Epithelial cell of prostate (primary cell): ENCODE data around the gene SH3BP2.
A peak's percentile ranks its signal among the peaks of the same experiment; 100 is the strongest.

Experiments
- DNase-seq: peaks from one replicate; pipeline ENCODE4 v3.0.0-alpha.2; 2011; ENCODE audit warnings: low read depth, low spot score
- H3K27ac ChIP-seq: fragments of 450-650 bp; 2 replicates; pipeline ENCODE4 v1.5.1; 2017; ENCODE audit warnings: mild to moderate bottlenecking

Gene SH3BP2

DNA sequence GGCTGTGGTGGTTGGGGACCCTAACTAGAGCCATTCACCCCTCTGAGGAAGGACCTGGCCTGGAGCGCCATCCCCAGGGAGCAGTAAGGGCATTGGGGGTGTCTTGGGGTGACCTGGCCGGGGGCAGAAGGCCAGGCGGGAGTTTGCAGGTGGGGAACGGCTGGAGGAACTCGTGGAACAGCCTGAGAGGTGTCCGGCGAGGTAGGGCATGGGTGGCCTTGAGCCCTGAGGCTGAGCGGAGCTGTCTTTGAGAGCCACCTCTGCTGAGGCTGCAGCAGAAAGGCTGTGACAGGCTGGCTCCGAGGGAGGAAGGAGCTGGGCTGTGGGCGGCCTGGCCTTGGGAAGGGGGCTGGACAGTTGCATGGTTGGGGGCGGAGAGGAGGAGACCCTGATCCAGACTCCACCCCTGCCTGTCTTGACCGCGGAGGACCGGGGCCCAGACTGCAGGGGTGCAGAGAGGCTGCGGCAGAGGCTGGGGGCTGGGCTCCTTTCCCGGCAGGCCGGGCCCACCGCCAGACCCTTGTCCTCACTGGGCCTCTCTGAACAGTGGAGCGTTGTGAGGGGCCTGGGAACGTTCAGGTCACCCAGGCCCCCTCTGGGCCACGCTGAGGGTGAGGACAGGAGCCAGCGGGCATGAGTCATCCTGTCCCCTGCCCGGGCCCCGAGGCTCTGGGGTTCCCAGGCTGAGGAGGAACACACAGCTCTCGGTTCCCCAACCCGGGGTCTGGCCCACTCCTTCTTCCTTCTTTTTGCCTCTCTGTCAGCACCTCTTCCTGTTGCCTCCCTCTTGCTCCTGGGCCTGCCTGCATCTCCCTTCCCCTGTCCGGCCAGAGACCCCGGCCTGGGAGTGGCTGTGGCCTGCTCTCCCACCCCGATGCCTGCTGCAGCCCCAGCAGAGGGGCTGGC lies 8.1 kb downstream of the SH3BP2 start:
- DNase-seq, result no peak
- peak overlapping the region; percentile 83 for H3K27ac ChIP-seq

DNA sequence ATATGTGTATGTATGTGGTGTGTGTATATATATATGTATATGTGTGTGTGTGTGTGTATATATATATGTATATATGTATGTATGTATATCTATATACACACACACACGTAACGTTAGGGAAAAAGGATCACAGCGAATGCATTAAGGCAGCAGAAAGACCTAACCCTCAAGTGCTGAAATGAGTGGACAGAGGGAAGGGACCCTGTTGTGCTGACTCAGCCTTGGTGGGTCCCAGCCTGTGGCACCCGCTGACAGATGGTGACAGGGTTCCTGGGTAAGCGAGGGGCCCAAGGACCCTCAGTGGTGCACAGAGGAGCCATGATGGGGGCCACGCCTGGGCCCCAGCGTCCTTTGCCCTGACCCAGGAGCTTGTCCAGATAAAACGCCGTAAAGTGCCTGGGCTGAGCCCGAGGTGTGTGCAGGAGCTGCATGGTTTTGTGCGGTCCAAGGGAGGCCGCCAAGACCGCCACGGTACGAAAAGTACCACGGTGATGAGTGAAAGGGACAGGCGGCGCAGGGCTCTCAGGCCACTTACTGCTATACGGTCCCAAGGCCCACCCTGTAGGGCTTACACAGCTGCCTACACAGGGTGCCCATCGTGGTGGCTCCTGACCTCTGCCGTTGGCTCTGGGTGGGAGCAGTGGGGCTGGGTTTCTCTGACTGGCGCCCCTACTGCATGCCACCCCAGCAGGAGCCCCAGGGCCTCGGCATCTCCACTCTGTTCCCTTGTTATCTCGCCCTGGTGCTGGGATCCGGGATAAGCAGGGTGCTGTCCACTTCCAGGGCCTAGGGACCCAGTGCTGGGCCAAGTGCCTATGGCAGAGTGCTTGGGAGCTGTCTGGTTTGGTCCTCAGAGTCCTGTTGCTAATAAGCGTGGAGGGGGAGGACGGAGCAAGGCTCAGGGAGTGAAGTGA lies 10.0 kb downstream of the SH3BP2 start:
- peak overlapping the region; percentile 44 for H3K27ac ChIP-seq

GRCh38 chr4:2803624-2804448 lies 11.0 kb downstream of the SH3BP2 start:
- DNase-seq, result peak; percentile 31
- H3K27ac ChIP-seq, result peak overlapping the region; percentile 44

More for the DNA sequence above, 10.0 kb downstream of the SH3BP2 start:
- no peak for DNase-seq

DNA sequence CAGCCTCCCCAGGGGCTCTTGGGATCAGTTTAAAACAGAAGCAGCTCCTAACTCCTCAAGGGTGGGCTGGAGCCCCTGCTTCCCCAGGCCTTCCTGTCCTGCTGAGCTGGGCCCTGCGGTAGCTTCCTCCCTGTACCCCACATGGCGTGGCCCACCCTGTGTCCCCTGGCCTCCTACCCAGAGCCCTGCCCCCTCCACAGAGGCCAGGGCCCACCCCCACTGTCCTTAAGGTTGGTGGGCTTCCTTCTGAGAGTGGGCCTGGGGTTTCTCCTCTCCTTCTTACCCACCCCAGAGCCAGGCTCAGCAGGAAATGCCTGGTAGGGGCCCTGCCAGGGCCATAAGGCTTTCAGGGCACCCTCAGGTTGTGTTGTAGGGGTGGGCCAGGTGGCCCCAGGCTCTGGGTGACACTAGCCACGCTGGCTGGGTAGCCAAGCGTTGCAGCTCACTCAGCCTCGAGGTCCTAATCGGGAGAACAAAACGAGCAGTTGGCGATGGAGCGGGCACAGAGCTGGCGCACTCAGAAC lies 11.6 kb downstream of the SH3BP2 start:
- DNase-seq, result no peak
- H3K27ac ChIP-seq, result no peak overlapping the region

GRCh38 chr4:2804973-2805501 lies 12.2 kb downstream of the SH3BP2 start:
- no peak overlapping the region for H3K27ac ChIP-seq
- DNase-seq, result no peak

DNA sequence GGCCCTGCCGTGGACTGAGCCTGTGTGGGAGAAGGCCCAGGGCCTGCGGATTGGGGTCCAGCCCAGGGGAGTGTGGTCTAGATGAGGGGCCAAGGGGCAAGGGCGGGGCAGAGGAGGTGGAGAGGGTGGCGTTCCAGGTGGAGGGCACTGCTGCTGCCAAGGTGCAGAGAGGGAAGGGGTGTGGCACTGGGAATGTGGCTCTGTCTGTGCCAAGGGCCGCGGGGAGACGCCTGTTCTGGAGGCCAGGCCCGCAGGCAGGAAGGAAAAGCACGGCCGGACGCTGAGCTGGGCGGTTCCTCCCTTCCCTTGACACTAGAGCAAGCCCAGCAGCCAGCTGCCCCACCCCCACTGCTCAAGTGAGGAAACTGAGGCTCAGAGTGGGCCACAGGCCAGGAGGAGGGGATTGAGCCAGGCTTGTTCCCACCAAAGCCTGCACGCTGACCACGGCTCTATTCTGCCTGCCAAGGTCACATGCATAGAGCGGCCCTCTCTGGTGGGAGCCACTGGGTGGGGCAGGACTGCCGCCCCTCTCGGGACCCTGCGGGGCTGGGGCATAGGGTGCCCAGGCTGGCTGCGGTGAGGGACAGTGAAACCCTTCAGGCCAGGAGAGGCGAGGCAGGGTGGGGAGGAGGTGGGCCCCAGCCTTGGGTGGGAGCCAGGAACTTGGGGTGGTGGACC lies 13.0 kb downstream of the SH3BP2 start:
- H3K27ac ChIP-seq, result no peak overlapping the region
- no peak for DNase-seq

- no peak for DNase-seq
Observed at GRCh38 chr4:2806390-2807355, 13.8 kb downstream of the SH3BP2 start.

GRCh38 chr4:2807571-2807970 lies 14.7 kb downstream of the SH3BP2 start:
- no peak overlapping the region for H3K27ac ChIP-seq
- no peak for DNase-seq

More at GRCh38 chr4:2806390-2807355, 13.8 kb downstream of the SH3BP2 start:
- H3K27ac ChIP-seq, result no peak overlapping the region

DNA sequence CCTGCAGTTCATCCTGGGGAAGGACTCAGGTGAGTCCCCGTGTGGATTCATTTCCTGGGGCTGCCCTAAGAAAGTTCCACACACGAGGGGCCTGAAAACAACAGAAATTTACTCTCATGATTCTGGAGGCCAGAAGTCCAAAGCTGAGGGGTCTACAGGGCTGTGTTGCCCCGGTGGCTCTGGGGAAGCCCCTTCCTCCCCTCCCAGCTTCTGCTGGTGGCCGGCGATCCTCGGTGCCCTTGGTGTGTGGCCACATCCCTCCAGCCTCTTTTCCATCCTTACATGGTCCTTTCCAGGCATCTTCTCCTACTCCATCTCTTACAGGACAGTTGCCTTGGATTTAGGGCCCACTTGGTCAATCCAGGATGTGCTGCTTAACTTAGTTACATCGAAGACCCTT lies 15.1 kb downstream of the SH3BP2 start:
- no peak overlapping the region for H3K27ac ChIP-seq
- DNase-seq, result no peak

DNA sequence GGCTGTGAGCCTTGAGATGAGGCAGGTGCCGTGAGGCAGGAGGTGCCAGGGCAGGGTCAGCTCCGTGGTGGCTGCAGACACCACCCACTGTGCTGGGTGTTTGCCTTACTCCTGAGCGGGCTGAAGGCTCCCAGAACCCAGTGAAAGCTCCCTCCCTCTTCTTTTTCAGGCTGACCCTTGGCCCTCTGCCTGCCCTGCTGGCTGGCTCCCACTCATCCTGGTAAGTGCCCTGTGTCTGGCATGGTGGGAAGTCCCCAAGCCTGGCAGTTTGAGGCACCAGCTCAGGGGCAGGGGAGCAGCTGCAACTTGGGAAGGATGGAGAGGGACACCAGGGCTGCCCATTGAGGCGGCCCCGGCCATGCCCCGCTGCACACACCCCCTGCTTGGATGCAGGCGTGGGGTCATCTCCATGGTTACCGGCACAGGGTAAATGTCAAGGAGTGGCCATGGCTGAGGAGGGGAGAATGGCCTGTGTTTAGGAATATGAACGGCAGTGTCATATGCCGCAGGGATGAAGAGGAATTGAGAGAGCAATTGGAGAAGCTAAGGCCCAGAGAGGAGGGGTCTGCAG lies 16.8 kb downstream of the SH3BP2 start:
- H3K27ac ChIP-seq, result no peak overlapping the region
- DNase-seq, result no peak

DNA sequence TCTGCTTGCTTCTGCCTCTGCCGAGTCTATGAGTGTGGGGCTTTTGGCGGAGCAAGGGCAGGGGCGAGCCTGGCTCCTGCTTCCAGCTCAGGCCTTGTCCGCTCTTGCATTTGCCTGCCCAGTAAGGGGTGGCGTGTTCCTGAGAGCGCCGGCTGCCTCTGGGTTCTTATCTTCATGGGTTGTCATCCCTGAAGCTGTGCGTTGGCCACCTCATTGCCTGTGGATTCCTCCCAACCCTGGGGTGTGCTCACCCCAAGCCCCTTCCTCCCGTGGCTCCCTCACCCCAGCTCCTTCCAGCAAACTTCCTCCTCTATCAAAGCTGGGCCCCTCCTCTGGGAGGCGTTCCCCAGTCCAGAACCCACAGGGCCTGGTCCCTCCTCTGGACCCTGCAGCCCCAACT lies 17.5 kb downstream of the SH3BP2 start:
- DNase-seq, result no peak

GRCh38 chr4:2811830-2812611 lies 19.1 kb downstream of the SH3BP2 start:
- DNase-seq, result no peak
- no peak overlapping the region for H3K27ac ChIP-seq

More for the DNA sequence above, 17.5 kb downstream of the SH3BP2 start:
- H3K27ac ChIP-seq, result no peak overlapping the region

DNA sequence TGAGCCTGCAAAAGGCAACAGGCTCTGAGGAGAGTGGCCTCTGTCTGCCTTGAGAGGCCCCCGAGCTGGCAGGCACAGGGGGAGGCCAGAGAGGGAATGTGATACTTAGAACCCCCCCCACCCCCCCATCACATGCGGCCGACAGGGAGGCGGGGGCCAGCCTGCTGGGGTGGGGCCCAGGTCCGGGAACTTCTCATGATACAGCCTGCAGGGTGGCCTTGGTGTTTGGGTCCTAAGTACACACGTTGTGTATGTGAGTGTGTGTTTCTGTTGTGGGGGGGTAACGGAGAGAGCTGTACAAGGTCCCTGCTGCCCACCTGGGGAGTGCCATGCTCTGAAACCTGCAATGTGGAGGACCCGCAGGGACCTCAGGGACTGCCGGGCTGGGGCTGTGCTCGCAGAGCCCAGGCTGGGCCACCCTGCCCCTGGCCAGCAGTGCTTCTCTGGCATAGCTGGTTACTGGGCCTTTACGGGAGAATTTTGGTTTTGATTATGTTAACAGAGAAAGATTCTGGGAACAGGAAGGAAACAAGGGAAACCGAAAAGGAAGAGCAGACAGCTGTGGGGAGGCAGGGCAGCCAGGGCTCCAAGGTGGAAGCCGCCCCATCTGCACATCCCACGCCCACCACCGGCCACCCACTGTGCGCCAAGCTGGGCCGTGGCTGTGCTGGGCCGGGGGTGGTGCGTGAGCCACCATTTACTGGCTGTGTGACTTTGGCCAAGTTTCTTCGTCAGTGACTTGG lies 19.9 kb downstream of the SH3BP2 start:
- no peak for DNase-seq
- no peak overlapping the region for H3K27ac ChIP-seq

- no peak for DNase-seq
- H3K27ac ChIP-seq, result no peak overlapping the region
Observed at GRCh38 chr4:2813446-2814405, 20.8 kb downstream of the SH3BP2 start.

GRCh38 chr4:2814627-2815270 lies 21.9 kb downstream of the SH3BP2 start:
- no peak for DNase-seq
- no peak overlapping the region for H3K27ac ChIP-seq
